ENCODE results near the gene MACROD2.

The MACROD2 gene

GRCh38 chr20:14932040-14932439 lies 936.7 kb downstream of the MACROD2 start:
- DNase-seq = no peak

- DNase-seq = no peak
These were observed 940.0 kb downstream of the MACROD2 start for GRCh38 chr20:14935285-14935684.

- DNase-seq = no peak
These were observed 941.7 kb downstream of the MACROD2 start for GRCh38 chr20:14937021-14937420.

GRCh38 chr20:14937846-14938245 lies 942.5 kb downstream of the MACROD2 start:
- no peak for DNase-seq

DNA sequence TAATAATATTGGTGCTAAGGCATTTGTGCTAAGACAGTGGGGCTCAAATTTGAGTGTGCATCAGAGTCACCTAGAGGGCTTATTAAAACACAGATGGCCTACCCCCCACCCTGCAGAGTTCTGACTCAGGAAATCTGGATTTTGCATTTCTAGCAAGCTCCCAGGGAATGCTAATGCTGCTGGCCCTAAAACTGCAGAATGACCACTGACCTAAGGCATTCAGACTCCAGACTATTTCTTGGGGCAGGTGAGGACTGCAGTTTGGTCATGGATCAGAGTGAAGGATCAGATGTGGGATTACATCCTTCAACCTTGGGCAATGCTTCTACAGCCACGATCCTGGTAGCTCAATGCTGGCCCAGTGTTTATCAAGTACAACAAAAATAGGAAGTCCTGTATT lies 952.2 kb downstream of the MACROD2 start:
- DNase-seq = no peak

DNA sequence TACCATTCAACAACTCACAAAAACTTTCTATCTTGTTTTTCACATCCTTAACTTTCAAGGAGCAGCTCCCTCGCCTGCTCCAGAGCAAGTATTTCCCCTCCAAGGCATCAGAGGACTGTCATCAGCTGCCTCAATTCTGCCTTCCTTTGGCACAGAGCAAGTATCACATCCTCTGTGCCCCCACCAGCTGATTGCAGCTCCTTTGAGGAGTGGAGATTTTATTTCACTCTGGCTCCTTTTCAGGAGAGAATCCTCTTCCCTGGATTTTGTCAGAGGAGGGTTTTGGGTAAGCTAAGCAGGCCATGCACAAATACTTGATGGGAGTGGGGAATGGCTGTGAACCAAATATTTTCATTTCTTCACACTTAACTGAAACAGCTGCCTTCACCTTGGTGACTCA lies 952.6 kb downstream of the MACROD2 start:
- DNase-seq = no peak

- DNase-seq = no peak
These were observed 953.1 kb downstream of the MACROD2 start for GRCh38 chr20:14948416-14948815.

GRCh38 chr20:14950633-14951032 lies 955.3 kb downstream of the MACROD2 start:
- DNase-seq = no peak

DNA sequence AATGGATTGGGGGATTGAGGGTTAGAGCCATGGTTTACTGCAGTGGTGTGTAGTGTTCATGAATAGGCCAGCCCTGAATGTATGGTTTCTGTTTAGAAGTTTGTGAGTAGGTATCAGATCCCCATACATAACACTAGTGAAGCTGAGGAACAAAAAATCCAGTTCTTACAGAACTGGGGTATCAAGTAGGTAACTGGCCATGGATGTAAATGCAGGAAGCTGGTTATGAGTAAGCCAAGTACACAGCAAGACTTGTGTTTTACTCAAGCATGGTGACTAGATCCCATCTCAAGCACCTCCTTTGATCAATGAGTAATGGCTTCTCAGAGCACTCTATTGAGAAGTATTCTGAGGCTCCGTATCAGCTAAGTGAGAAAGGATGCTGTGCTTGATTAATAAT lies 955.8 kb downstream of the MACROD2 start:
- DNase-seq = no peak

- no peak for DNase-seq
These were observed 956.5 kb downstream of the MACROD2 start for GRCh38 chr20:14951707-14952418.

- DNase-seq = no peak
These were observed 958.4 kb downstream of the MACROD2 start for GRCh38 chr20:14953736-14954135.

DNA sequence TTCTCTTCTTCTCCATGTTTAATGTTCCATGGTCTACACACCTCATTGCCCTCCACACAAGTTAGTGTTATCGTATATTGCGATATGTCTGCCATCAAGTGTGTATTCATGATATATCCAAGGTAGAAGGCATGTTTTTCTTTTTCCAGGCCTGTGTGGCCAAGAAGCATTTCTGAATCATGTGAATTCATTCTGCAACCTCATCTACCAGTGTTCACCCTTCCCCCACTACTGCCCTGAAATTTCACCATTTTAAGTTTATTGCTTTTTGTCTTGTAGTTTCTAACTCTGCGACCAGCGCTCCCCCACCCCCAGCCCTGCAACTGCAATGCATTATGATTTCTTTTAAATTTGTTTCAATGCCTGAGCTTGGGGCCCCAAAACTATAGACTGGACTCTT lies 960.1 kb downstream of the MACROD2 start:
- DNase-seq = no peak

GRCh38 chr20:14956026-14956425 lies 960.7 kb downstream of the MACROD2 start:
- no peak for DNase-seq

- no peak for DNase-seq
These were observed 961.2 kb downstream of the MACROD2 start for GRCh38 chr20:14956538-14956937.

DNA sequence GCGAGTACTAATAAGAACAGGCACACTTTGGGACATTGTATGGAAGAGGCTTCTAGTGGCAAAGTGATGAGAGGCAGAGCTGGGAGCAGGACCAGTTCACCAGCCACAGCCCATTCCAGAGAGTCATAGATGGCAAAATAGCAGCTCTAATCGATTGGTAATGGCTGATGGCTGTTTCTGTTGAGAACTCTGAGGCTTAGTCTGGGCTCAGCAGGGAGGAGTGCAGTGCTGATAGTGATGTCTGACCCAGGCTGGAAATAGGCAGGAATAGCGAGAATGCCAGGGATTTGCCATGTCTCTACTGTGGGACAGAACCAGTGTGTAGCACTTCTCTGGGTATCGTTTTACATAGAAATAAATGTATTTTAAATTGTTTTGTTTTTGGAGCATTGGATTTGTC lies 962.1 kb downstream of the MACROD2 start:
- DNase-seq = no peak

DNA sequence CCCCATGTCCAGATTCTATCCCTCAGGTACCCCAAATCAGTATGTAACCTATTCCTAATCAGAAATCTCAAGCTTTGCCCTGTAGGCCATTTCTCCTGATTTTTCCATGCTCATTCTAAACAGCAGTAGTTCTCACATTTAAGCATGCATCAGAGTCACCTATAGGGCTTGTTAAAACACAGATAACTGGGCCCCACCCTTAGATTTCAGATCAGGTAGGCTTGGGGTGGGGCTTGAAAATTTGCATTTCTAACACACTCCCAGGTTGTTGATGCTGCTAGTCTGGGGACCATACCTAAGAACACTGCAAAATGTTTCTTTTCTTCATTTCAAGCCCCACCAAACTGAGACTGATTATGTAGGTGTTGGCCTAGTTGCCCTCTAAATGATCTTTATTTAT lies 963.3 kb downstream of the MACROD2 start:
- DNase-seq = no peak

- DNase-seq = no peak
These were observed 964.5 kb downstream of the MACROD2 start for GRCh38 chr20:14959506-14960475.

- DNase-seq = no peak
These were observed 965.5 kb downstream of the MACROD2 start for GRCh38 chr20:14960831-14961230.

DNA sequence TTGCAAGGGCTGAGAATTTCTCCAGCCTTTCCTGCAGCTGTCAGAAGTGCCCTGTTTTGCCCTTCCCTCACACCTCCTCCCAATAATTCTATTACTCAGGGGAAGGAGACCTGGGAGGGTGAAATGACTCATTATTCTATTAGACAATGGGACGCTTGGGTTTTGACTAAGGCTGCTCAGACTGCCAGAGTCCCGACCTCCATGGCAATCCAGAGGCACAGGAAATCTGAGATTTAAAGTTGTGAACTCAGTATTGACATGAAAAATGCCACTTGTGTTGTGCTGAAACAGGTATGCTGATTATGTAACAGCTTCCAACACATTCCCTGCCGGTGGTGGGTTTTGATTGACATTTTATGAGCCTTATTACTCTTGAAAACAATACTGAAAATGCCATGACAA lies 967.9 kb downstream of the MACROD2 start:
- DNase-seq = no peak

- no peak for DNase-seq
These were observed 970.9 kb downstream of the MACROD2 start for GRCh38 chr20:14966203-14966602.

DNA sequence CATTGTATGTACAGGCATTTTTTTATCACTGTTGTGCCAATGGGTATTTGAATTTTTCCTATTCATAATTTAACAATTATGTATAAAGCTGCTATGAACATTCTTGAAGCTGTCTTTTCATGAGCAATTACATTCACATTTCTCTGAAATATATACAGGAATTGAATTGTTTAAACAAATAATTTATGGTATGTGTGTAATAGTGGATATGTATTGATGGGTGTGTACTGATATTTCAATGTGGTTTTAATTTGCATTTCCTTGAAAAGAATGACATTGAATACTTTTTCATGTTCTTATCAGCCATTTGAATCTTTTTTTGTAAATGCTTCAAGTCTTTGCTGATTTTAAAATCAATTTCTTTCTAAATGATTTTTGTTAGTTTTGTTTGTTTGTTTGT lies 971.5 kb downstream of the MACROD2 start:
- no peak for DNase-seq

GRCh38 chr20:14972256-14972655 lies 976.9 kb downstream of the MACROD2 start:
- no peak for DNase-seq

DNA sequence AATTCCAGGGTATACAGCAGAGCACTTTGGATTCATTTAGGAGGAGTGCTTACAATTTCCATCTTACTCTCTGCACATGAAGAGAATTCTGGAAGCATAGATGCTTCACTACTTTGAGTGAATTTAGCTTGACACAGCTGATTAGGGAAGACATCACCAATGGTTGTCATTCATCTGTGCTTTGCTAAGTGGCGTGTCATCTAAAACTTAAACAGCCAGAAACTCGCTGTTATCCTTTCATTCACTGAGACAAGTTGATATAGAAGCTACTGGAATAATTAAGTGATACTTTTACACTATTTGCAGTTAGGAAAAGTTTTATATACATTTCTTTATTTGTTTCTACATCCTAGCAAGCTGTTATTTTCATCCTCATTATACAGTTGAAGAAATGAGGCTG lies 977.4 kb downstream of the MACROD2 start:
- no peak for DNase-seq

DNA sequence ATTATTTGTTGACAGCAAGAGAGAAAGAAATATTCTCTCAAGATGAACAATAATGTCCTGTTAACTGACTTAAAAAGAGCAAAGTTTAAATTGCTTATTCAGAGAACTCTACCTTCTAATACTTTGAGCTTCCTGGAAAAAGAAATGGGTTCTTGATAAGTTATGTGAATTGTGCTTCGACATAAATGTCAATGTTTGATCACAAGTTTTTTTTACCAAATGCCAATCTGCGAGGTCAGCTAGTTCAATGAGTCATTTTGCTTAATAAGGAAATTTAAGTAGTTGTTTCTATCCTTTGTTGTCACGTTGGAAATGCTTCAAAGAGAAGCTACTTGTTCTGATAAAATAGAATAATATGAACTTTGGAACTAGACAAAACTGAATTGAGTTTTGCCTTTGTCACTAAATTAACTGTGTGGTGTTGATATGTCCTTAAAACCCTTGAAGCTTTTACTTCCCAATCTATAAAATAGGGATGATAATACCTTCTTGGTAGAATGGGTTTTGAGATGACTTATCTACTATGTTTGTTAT lies 984.2 kb downstream of the MACROD2 start:
- DNase-seq = no peak

Data from right forelimb (tissue), 1 donor.